AG09309 (cell line): ENCODE data around the gene TUBB4B.

Experiments used
- DNase-seq: peaks from one replicate; pipeline ENCODE4 v3.0.0-alpha.2; 2010; ENCODE audit warnings: low read depth
- H3K4me3 ChIP-seq: 2 replicates; pipeline ENCODE4 v1.5.1; 2011; ENCODE audit warnings: mild to moderate bottlenecking, low read depth, low read length, moderate library complexity; ENCODE audit not compliant: control insufficient read depth
- CTCF ChIP-seq: IDR thresholded peaks from 2 replicates; pipeline ENCODE4 v1.5.1; 2011; ENCODE audit warnings: mild to moderate bottlenecking, low read depth, low read length, inconsistent platforms; ENCODE audit not compliant: insufficient read depth, control insufficient read depth; ENCODE audit errors: missing control alignments

Gene TUBB4B

GRCh38 chr9:137221506-137222111 is 19.5 kb upstream of the TUBB4B start:
- peak overlapping the region; percentile 29 for H3K4me3 ChIP-seq
- no peak for DNase-seq

GRCh38 chr9:137222190-137223077 is 18.7 kb upstream of the TUBB4B start, which contains the start of gene RNF208:
Gene RNF208, minus strand, starts transcription at chr9:137222240. Its CDS starts 1,028 bp downstream, at chr9:137221212.
- no peak for DNase-seq
- TF ChIP-seq CTCF, result no peak
- H3K4me3 ChIP-seq, result peak within 1 kb of the TSS; percentile 91

More at GRCh38 chr9:137221506-137222111, 19.5 kb upstream of the TUBB4B start:
- no peak for TF ChIP-seq CTCF

- DNase-seq, result peak; percentile 91
- TF ChIP-seq CTCF, result no peak
- peak overlapping the region; percentile 91 for H3K4me3 ChIP-seq
These were observed 17.8 kb upstream of the TUBB4B start for GRCh38 chr9:137223078-137223970.

- DNase-seq, result no peak
- no peak for TF ChIP-seq CTCF
- H3K4me3 ChIP-seq, result peak within 1 kb of the TSS; percentile 91
These were observed 16.0 kb upstream of the TUBB4B start, which contains the start of gene CYSRT1 for GRCh38 chr9:137224830-137225694. Gene CYSRT1, plus strand, starts transcription at chr9:137225174. Its CDS starts 448 bp downstream, at chr9:137225622.

DNA sequence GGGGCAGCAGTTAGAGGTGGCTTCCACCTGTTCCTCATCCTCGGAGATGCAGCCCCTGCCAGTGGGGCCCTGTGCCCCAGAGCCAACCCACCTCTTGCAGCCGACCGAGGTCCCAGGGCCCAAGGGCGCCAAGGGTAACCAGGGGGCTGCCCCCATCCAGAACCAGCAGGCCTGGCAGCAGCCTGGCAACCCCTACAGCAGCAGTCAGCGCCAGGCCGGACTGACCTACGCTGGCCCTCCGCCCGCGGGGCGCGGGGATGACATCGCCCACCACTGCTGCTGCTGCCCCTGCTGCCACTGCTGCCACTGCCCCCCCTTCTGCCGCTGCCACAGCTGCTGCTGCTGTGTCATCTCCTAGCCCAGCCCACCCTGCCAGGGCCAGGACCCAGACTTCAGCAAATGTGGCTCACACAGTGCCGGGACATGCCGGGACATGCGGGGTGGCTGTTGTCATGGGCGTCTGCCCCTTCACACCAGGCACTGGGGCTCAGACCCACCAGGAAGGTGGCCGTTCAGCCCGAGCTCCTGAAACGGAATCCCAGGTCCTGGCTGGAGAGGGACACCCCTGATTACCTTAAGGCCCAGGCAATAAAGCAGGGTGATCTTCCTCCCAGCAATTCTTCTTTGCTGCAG is 15.3 kb upstream of the TUBB4B start:
- no peak for DNase-seq
- H3K4me3 ChIP-seq, result no peak overlapping the region
- no peak for TF ChIP-seq CTCF
